ENCODE measurements around the gene KLHL18.

DNA sequence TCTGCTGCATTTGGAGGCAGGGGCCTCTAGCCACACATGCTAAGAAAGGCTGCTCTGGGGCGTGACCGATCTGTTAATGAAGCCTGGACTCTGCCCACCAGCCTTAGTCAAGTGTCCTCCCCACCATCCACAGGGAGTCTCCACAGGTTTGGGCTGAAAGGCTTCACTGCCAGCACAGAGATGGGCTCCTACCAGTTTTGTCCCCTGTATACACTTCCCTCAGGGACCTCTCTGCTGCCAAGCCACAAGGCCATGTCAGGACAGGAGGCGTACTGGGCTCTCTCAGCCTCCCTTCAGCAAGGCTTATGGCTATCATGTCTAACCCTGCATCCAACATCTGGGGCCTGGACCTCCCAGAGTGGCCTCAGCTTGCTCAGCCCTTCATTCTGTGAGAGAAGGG, 23.6 kb upstream of the KLHL18 start:
- TF ChIP-seq EZH2 (IDR thresholded peaks at IDR 0.05; ENCODE audit: insufficient read depth, poor library complexity, severe bottlenecking), result no peak
- TF ChIP-seq EZH2phosphoT487 (IDR thresholded peaks at IDR 0.05; ENCODE audit: insufficient read depth, low read depth), result no peak
